ENCODE data around the gene RTKN2.

RTKN2 gene

DNA sequence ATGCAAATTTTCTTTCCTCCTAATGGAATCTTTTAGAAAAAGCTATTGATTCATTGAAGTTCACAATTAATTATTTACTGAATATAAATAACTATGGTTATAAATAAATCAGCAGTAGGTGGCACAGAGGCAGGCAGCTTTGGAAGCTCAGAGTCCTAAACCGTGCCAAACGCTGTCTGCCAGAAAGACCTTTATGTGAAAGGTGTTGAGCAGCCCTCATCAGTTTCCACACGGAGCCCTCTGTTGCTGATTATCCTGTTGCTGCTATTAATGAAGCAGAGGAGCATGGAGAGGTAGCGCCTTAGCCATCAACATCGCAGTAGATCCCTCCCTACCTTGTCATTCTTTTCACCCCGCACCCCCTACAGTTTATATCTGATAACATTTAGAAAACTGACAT is 51.0 kb downstream of the RTKN2 start:
- no peak for DNase-seq (ENCODE audit: low read depth)

- DNase-seq (ENCODE audit: low read depth), result no peak
Measured at GRCh38 chr10:62214364-62214874, 54.2 kb downstream of the RTKN2 start.

DNA sequence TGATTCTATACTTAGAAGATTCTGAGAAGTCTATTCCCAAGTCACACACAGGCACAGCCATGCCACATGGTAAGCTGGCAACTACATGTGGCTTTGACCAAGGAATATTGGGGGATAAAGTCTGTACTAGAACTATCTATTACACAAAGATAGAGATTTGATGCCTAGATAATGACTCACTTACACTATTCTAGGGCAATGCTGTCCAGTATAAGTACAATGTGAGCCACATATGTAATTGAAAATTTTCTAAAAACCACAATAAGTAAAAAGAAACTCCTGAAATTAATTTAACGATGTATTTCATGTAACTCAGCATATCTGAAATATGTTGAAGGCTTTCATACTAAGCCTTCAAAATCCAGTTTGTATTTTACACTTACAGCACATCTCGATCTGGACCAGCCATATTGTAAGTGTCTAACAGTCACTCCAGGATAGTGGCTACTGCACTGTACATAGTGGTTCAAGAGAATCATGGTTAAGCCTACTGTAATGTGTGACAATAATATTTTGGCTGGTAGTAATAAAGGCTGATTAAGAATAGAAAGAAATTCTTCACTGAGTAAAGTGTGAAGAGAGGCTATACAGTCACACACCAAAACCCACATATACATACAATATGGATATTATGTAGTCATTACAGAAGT is 62.8 kb downstream of the RTKN2 start:
- DNase-seq (ENCODE audit: low read depth), result no peak

GRCh38 chr10:62199584-62199983 is 69.1 kb downstream of the RTKN2 start:
- no peak for DNase-seq (ENCODE audit: low read depth)

DNA sequence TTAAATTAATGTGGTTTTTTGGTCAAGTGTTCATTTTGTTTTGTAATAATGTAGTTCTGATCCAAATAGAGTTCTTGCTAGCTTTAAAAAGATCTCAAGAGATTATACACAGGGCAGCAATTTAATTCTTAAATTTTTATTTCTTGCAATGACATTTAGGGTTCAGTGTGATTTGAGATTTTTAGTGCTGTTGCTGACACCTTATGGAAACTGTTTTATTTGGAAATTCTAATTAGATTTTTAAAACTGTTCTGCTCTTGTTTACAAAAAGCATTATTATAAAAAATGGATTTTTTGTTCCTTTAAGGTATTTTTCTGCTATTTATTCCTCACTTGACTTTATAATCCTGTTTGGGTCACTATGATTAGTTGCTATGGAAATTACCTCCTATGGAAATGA is 72.1 kb downstream of the RTKN2 start:
- no peak for DNase-seq (ENCODE audit: low read depth)

GRCh38 chr10:62195675-62195926 is 73.0 kb downstream of the RTKN2 start:
- DNase-seq (ENCODE audit: low read depth), result no peak

GRCh38 chr10:62194924-62195674 is 73.5 kb downstream of the RTKN2 start:
- no peak for DNase-seq (ENCODE audit: low read depth)

DNA sequence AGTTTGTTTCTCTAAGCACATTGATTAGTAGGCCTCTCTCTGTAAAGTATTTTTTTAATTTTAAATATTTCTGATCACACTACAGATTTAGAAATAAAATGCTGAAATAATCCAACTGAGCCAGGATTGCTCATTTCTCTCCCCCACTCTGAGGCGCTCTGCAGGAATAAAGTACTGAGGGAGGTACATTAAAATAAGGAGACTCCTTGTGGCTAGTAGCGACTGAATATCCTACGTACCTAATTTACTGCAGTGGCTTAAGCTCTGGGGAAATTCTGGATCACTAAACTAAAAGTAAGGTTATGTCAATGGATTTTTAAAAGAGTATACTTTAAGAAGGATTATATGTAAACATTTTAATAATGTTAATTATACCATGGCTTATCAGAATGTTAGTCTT is 75.2 kb downstream of the RTKN2 start:
- DNase-seq (ENCODE audit: low read depth), result no peak

DNA sequence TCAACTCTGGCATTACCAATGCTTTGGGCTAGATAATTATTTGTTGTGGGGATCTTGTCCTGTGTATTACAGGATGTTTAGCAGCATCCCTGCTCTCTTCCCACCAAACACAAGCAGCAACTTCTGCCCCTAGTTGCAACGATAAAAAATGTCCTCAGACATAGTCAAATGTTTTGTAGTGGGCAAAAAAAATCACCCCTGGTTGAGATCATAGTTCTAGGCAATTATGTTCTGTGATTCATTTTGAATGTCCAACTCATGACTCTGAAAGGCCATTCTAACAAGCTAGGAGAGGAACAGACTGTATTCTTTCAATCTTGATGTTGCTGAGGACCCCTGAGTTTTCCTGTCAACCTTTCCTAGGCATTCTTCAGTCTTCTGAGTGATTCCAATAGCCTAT is 79.5 kb downstream of the RTKN2 start:
- DNase-seq (ENCODE audit: low read depth), result no peak

GRCh38 chr10:62188021-62188616 is 80.5 kb downstream of the RTKN2 start:
- DNase-seq (ENCODE audit: low read depth), result no peak

DNA sequence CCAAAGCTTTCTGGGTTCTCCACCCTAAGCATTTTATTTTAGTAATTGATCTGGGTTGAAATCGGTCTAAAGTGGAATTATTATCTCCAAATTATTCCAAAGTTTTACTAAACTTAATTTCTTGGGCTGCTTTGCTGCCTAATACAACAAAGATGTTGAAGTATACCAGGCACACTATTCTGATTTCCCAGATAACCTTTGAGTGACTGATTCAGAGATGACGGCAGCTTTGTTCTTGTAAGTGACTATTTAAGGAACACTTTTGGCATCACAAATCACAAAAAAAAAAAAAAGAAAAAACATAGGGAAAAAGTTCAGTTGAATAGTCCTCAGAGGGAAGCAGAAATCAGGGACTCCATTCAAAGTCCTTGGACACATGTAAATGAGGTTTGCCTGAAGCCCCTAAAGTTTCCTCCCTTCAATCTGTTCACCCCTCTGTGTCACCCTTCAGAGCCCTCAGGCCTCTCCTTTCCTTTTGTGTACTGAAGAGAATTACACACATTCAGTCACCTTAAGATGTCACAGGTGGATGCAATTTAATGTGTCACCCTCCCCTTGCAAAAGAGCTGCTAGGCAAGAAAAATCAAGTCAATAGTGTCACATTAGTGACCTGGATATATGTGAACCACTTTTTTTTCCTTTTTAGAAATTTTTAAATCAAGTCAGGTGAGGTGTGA is 81.5 kb downstream of the RTKN2 start:
- no peak for DNase-seq (ENCODE audit: low read depth)

DNA sequence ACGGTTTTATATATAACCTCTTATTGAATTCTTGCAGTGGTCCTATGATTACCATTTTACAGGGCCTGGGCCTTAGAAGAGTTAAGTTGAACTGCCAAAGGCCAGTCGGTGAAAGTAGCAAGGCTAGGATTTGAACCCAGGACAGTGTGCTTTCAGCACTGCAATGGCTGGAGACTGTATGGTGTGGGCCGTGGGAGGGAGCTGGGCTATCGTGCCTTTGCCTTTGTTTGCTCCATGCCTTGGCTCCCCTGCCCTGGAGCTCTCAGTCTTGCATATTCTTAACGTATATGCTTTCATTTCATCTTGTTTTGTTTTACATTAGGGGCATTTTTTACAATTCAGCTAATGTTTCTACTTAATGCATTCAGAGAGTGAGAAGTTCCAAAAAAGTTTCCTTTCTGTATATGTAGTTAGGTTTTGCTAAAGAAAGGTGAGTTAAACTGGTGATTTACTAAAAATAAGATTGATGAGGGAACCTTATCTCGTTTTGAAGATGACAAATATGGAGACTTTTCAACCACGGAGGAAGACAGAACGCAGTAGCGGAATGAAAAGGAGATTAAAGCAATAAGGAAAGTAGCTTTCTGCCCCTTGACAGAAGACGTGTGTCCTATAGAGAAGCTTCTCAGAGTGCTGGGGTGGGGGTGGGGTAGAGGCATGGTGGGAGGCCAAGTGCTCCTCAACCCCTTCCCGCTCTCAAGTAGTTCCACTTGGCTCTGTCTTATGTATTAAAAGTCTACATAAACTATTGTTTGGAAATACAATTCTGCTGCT is 82.5 kb downstream of the RTKN2 start:
- DNase-seq (ENCODE audit: low read depth), result no peak

DNA sequence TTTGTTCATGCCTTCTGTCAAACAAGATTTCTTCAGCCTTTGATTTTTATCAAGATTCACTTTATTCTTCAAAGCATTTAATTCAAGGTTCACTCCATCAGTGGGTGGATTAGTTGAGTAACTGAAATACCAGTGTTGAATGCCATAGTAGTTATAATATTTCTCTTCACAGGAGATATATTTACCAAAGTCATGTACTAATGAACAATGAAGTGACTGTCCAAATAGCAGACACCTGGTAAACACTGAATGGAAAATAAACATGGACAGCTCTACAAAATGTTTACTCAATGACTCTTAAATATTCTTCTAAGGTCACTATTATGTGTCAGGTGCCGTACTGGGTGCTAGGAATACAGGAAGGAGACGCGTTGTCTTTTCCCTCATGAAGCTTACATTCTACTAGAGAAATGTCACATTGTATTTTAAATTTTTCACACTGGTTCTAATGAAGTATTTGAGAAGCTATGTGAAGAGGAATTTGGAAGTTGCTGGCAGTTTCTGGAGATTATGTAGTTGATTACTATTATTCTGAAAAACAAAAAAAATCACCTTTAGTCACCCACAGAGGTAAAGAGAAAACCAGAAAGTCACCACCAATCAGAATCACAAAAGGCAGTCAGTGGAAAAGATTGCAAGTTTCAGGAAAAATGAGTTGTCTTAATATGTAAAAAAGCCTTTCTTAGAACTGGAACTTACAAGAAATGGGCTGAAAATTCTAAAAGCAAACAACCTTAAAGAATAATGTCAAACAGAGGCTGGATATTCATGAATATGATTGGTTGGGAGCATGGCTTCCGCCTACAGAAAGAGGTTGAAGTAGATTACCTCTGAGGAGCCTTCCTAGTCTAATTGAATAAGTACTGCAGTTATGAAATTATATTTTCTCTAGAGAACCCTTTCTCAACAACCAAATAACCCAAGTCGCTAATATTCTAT is 84.5 kb downstream of the RTKN2 start:
- no peak for DNase-seq (ENCODE audit: low read depth)

- DNase-seq (ENCODE audit: low read depth), result no peak
Measured at GRCh38 chr10:62183442-62183841, 85.2 kb downstream of the RTKN2 start.

- no peak for DNase-seq (ENCODE audit: low read depth)
Measured at GRCh38 chr10:62182595-62182994, 86.0 kb downstream of the RTKN2 start.

GRCh38 chr10:62182171-62182570 is 86.5 kb downstream of the RTKN2 start:
- no peak for DNase-seq (ENCODE audit: low read depth)

GRCh38 chr10:62180677-62181076 is 88.0 kb downstream of the RTKN2 start:
- no peak for DNase-seq (ENCODE audit: low read depth)

DNA sequence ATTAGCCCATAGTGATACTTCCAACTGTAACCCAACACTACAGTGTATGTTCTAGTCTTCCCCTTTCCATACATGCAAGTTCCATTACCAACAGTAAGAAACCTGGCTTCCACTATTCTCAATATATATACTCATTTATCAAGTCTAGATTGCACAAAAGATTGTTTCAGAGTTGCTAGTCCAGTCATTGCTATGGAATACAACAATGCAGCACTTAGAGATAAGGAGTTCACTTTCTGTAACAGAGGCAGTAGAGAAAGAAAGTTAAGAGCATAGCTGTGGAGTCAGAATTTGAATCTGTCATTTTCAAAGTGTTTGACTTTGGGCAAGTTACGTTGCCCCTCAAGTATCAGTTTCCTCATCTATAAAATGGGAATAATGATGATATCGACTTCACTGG is 90.1 kb downstream of the RTKN2 start:
- DNase-seq (ENCODE audit: low read depth), result no peak

DNA sequence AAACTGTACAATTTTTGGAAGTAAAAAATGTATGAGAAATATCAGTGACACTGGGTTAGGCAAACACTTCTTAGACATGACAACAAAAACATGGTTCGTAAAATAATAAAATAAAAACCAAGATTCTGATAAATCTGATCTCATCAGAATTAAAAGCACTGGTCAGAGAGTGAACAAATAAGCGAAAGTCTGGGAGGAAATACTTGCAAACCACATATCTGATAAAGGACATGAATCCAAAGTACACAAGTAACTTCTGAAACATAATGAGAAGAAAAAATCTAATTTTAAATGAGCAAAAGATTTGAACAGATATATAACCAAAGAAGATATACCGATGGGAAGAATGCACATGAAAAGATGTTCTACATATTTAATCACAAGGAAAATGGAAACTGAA is 91.5 kb downstream of the RTKN2 start:
- DNase-seq (ENCODE audit: low read depth), result no peak

DNA sequence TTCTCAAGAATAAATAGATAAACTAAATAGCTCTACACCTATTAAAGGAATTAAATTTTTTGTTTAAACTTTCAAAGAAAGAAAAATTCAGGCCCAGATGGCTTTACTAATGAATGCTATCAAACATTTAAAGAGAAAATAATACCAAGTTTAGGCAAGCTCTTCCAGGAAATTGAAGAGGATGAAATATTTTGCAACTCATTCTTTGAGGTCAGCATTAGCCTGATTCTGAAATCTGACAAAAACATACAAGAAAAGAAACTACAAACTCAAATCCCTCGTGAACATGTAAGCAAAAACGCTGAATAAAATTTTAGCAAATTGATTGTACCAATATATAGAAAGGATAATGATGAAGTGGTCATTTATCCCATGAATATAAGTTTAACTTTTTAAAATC is 93.4 kb downstream of the RTKN2 start:
- DNase-seq (ENCODE audit: low read depth), result no peak

DNA sequence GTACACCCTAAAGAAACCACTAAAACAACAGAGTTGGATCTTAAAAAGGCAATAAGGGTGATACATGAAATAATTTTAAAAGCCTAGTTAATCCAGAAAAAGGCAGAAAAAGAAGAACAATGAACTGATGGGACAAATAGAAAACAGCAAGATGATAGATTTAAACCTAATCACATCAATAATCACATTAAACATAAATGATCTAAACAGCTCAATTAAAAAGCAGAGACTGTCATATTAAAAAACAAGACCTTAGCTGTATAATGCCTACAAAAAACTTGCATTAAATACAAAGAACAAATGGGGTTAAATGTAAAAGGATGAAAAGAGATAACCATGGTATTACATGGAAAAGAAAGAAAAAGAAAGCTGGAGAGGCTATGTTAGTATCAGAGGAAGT is 96.2 kb downstream of the RTKN2 start:
- no peak for DNase-seq (ENCODE audit: low read depth)
